Globus pallidus (tissue), 1 donor: ENCODE measurements around the gene PCSK5.
"Not testable (repeated sequence)": the region's sequence is repeated elsewhere in the genome, so short reads cannot be mapped to it uniquely, and the experiment has no call there.

Source experiments
- DNase-seq: peaks from one replicate; pipeline ENCODE4 v3.0.0-alpha.2; 2015; ENCODE audit warnings: low spot score

PCSK5 gene

DNA sequence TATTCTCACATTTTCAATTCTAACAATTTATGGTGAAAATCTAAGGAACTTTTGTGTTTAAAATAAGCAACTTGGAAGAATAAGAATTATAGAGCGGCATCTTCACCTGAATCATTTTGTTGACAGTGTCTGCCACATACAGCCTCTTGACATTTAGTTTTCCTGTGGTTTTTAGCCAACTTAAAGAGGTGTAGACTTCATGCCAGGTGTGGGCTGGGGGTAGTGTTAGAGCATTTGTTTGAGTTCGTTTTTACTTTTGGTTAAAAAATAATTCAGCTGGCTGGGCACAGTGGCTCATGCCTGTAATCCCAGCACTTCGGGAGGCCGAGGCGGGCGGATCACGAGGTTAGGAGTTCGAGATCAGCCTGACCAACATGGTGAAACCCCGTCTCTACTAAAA, 72.8 kb downstream of the PCSK5 start:
- DNase-seq = not testable (repeated sequence)

DNA sequence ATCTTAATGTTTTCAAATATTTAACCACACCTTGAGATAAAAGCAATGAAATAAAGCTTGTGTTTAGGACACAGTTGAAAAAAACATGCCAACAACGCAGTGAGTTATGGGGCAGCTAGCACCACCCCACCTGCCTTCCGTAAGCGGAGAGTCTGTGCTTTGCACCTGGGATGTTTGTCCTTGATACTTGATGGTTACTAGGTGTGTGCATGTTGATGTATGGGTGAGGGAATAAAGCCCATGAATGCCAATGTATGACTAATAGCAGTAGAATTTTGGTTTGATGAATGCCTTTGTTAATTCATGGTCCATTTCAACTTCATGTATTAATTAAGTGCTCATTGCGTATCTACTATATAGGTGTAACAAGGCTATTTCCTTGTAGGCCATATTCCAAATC, 74.0 kb downstream of the PCSK5 start:
- no peak for DNase-seq

GRCh38 chr9:75965231-75965630, 74.8 kb downstream of the PCSK5 start:
- DNase-seq = no peak

DNA sequence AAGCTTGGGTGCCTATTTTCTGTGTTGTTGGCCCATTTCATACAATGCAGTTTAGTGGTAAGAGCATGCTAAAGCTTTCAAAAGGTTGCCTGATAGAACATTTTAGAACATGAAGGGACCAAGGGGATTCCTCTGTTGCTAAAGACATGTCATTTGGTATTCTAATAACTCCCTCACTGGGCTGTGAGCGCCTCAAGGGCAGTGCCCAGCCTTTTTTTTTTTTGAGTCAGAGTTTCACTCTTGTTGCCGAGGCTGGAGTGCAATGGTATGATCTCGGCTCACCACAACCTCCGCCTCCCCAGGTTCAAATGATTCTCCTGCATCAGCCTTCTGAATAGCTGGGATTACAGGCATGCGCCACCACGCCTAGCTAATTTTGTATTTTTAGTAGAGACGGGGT, 77.1 kb downstream of the PCSK5 start:
- no peak for DNase-seq

DNA sequence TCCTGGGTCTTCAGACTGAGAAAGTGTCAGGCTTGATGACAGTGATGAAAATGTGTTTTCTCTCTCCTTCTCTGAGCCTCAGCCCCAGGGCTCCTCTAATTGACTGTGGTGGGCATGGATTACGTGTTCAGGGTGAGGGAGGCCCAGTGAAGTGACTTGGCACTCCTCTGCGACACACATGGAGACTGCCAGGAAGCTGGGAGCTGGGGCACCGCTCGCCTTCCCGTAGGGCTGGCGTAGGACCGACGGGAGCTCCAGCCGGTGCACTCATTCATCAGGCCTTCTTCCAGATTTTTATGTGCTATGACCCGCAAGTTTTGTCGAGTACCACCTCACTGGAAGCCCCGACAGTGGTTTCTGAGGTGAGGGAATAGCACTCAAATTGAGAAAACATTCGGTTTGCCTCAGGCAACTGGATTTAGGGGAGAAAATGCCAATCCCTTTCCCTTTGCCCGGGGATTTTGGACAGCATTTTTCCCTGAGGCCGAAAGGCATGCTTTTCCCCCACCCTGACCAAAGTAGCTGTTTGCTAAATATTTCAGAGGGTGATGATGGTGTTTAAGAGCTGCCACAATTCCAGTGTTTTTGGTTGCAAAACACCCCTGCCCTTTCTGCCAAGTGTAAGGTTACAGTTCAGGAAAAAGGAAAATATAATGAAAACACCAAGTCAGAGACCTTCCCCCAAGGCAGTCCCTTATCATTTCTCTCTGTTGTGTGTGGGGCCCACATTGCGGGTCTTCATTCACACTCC, 83.7 kb downstream of the PCSK5 start:
- no peak for DNase-seq

DNA sequence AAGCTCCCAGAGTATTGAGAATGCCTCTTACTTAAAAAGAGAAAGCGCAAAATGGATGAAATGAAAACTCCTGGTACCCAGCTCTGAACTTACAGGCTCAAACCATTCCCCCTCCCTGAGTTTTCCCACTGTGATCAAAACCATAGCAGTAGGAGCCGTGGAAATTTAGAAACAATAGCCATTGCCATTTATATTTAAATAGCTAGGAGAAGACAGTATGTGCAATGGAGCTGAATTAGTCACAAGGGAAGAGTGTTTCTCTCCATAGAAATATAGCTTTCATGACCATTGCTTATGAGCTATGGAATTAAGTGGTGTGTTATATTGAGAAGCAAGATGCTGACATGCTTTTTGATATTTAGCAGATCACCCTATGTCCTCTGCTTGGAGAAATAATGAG, 84.6 kb downstream of the PCSK5 start:
- no peak for DNase-seq

DNA sequence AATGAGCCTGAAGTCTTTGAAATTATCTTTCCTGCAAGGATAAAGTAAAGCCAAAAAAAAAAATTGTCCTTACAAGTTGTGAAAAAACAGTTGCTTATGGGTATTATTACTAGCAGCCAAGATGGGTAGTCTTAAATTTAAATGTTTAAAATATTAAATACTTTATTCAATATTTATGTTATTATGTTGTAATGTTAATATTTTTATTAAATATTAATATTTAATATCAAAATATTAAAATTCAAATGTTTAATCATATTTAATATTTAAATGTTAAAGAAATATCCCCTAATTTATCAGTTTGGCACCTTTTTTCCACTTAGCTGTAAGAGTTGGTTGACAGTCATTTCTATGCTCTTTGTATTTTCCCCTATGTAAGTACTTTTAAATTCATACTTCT, 86.1 kb downstream of the PCSK5 start:
- no peak for DNase-seq

- DNase-seq = no peak
Observed at GRCh38 chr9:75979362-75979761, 88.9 kb downstream of the PCSK5 start.

- no peak for DNase-seq
Observed at GRCh38 chr9:75983319-75984045, 93.0 kb downstream of the PCSK5 start.

DNA sequence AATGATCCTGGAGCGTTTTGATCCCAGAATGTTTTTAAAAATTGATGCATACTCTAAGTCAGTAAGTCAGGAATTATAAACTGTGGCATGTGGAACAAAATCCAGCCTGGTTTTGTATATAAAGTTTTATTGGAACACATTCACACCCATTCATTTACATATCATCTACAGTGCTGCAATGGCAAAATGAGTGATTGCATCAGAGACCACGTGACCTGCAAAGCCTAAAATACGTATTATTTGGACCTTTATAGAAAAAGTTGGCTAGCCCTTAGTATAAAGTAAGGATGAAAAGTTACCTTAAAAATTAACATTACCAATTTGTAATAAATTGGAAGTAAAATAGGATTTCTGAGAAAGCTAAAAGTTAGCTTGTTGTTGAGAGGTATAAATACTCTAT, 95.0 kb downstream of the PCSK5 start:
- DNase-seq = no peak

DNA sequence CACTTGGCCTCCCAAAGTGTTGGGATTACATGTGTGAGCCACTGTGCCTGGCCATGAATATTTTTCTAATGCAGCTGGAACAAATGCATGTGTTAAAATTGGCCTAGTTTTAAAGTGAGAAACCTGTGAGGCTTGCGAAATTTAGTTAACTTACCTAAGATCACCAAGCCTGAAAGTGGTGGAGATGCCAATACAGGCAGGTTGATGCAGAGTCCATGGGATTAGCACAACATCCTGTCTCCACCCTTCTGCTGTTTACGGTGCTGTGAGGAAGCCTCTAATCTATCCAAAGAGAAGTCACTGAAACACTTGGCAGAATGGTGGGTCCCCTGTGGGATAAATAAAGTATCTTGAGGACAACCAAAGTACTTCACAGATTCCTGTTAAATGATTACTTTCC, 98.2 kb downstream of the PCSK5 start:
- DNase-seq = no peak

GRCh38 chr9:75990156-75990555, 99.7 kb downstream of the PCSK5 start:
- no peak for DNase-seq

DNA sequence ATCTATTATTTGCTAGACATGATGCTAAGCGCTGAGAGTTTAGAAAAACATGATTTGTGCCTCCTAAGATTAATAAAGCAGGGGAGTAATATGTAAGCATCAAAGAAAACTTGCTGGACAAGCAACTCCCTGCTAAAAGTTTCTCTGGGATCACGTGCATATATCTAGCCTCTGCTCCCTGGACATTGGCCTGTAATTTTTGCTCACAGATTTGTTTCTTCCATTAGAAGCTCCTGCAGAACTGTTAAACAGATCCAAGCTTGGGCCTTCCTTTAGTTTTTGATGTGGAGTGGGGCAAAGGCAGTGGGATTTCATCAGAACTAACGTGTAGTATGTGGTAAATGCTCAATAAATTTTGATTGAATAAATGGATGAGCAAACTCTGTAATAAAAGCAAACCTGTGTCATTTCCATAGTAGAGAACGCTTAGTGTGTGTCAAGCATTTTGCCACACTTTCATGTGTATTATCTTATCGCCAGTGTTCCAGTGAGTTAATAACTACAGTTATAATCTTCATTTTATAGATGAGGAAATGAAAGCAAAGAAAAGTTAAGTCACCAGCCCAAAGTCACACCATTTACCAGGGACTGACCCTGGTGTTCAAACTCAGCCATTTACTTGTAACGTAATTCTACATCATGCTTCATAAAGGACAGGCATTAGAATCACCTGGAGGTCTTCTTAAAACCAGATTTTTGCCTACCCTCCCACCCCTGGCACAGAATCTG, 100.3 kb downstream of the PCSK5 start:
- DNase-seq = no peak

- no peak for DNase-seq
Observed at GRCh38 chr9:75992482-75993206, 102.2 kb downstream of the PCSK5 start.

DNA sequence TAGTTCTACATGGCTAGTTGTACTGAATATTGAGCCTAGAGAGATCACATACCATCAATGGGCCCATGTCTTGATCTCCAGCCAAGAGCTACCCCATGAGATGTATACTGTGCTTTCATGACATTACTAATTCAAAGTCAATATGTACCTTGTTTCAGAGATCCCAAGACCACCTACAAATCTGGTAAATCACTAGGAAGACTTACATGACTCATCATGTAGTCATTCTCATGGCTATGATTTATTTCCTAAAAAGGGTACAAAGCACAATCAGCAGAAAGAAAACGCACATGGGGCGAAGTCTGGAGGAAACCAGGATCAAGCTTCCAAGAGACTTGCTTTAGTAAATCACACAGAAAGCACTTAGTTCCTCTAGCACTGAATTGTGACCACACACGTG, 103.0 kb downstream of the PCSK5 start:
- no peak for DNase-seq

DNA sequence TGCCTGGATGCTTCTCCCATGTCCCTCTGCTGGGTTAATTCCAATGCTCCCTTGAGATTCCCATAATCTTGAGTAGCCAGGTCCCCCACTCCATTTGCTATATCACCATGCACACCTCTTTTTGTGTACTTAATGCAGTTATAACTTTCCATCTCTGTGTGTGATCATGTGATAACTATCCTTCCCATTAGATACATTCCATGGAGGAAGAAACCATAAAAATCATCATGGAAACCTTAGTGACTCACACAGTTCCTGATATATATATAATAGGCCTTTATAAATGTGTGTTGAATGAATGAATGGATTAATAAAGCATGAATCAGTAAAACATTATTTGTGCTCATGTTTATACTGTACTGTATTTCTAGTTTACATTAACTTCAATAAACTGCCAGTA, 104.6 kb downstream of the PCSK5 start:
- DNase-seq = no peak

- no peak for DNase-seq
Observed at GRCh38 chr9:75996726-75997125, 106.3 kb downstream of the PCSK5 start.

DNA sequence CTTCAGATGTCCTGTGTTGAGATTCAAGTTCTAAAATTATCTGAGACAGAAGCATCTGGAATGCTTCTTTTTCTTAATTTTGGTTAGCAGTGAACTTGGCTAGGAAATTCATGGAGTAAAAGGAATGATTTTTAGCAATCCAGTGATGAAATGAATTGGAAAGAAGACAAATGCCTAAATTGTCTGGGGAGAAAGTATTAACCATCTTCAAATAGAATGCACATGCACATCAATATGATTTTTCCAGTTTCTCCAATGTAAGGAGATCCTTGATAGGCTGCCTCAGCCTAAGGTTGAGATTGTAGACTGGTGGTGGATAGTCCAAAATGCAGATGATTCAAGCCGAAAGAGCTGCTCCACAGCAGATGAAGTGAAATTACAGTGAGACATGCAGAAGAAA, 106.7 kb downstream of the PCSK5 start:
- DNase-seq = no peak

- DNase-seq = no peak
Observed at GRCh38 chr9:75998096-75998780, 107.8 kb downstream of the PCSK5 start.

- no peak for DNase-seq
Observed at GRCh38 chr9:76001459-76001858, 111.0 kb downstream of the PCSK5 start.

- DNase-seq = no peak
Observed at GRCh38 chr9:76003041-76003440, 112.6 kb downstream of the PCSK5 start.

DNA sequence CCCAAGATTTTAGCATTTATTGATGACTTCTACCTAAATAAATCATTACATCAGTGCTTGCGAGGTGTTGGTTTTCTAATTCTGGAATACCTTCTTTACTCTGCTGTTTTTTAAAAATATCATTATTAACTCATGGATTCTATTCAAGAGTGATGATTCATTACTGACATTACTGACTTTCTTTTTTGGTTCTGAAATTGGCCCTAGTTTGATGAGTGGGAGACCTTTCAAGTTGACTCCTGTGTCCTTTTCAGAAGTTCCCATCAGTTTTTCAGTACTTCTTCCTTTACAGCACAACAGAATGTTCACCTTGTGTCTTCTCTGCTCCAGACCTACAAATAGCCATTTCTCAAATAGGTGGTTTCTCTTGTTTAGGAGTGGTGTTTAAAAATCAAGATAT, 114.1 kb downstream of the PCSK5 start:
- DNase-seq = no peak
